Stimulated activated CD8-positive, alpha-beta memory T cell treated with anti-CD3 and anti-CD28 coated beads, Interleukin-2, amount 100 ng/mL, for 1 hour (primary cell): ENCODE results near the gene DNAJC17.

Experiments
- DNase-seq, 2 donors: peaks; one replicate each; pipeline ENCODE4 v3.0.0-alpha.2; 2020; ENCODE audit warnings: low read depth in 2 of 2

The DNAJC17 gene

GRCh38 chr15:40830884-40831283 lies 23.6 kb upstream of the DNAJC17 start:
- no peak for DNase-seq

DNA sequence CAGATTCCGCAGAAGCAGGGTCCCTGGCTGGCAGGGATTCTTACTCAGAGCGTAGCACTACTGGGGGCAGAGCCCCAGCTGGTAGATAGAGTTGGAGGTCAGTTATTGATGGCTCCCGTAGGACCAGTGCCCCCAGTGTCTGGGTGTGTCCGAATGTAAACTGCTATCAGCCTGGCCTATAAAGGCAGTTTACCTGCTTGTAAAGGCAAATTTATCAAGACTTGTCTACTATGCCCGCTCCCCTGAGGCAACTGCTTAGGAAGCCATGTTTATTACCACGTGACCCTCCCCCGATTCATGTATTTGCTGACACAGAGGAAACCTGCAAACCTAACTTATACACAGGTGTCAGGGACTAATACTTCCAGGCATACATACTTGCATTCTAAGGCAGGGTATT lies 21.8 kb upstream of the DNAJC17 start:
- DNase-seq = no peak

DNA sequence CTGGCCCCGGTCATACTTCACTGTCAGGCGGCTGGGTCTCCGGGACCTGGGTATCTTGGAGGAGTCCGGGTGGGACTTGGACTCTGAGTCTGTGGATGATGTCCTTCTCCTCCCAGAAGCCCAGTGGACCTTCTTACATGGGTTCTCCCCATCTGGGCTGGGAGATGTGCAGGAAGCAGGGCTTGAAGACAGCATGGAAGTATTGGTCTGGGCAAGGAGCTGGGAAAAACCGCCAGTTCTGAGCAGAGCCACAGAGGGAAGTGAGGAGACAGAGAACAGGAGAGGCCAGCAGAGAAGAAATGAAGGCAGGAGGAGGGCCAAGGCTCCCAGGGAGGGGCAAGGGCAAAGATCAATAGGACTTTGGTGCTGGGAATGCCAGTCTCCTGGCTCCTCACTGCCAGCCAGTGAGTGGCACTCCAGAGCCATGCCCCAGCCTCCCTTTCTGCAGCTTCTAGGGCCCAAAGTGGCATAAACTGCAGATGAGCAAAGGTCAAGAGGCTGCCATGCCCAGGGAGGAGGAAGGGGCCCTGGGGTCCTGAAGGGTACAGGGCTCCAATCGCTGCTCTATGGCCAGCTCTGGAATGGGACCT lies 21.3 kb upstream of the DNAJC17 start, which contains the start of gene PPP1R14D:
PPP1R14D (minus strand) TSS at position 262 of the 590 bp plus-strand sequence; CDS start at position 195, 67 bp downstream.
- DNase-seq = no peak

- DNase-seq = no peak
These were observed 19.3 kb upstream of the DNAJC17 start for GRCh38 chr15:40826423-40827075.

DNA sequence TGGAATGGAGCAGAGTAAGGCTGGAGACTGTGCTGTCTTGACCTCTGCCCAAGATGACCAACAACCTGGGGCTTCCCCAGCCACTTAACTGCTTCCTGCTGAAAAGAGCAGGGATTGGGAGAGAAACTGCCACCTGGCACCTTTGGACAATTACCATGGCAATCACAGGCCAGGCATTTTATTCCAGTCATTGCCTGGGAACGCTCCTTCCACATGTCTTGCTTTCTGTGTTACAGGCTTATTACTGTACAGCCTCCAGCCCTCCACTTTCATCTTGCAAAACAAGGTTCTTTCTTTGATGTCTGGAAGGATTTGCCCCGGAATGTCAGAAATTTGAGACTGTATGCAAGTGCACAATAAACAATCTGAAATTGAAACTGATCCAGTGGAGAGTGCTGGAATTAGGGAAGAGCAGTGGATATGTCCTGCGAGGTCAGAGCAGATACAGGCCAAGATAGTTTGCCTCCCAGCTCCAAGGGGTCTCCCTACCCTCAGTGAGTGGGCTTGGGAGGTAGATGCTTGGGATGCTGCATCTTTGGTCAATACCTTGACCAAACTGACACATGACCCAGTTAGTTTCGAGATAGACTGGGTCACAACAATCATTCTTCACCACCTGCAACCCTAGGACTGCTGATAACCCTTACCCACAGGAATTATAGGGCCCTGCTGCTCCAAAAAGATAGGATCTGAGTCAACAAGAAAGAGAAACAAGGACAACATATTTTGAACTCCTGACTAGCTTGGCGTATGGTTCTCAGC lies 18.6 kb upstream of the DNAJC17 start:
- no peak for DNase-seq

DNA sequence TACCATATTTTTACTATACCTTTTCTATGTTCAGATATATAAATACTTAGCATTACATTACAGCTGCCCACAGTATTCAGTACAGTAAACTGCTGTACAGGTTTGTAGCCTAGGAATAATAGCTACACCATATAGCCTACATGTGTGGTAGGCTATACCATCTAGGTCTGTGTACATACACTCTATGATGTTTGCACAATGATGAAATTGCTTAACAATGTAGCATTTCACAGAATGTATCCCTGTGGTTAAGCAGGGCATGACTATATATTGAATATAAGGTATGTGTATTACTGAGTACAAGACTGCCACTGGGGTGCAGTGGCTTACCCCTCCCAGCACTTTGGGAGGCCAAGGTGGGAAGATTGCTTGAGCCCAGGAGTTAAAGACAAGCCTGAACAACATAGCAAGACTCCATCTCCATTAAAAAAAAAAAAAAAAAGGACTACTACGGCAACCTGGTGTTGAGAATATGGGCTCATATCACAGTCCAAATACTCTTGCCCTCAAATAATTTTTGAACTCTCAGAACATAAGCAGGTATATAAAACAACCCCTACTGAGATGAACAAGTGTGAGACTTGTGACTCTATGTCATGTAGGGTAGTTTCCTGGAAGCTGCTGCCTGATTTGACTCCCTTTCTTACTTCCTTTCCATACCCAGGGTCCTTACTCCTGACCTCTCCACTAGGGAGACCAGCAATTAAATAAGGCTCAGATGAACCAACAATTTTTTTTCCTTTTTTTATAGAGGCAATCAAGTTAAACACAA lies 16.5 kb upstream of the DNAJC17 start:
- DNase-seq = no peak

DNA sequence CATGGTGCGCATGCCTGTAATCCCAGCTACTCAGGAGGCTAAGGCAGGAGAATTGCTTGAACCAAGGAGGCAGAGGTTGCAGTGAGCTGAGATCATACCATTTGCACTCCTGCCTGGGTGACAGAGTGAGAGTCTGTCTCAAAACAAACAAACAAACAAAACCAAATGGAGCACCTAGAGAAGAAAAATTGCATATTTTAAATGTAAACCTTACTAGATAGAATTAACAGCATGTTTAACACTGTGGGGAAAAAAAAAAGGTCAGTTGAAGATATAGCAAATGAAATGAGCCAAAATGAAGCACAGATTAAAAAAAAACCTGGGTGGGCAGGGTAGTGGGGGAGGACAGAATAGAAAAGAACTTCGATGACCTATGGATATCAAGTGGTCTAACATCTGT lies 13.9 kb upstream of the DNAJC17 start:
- no peak for DNase-seq

DNA sequence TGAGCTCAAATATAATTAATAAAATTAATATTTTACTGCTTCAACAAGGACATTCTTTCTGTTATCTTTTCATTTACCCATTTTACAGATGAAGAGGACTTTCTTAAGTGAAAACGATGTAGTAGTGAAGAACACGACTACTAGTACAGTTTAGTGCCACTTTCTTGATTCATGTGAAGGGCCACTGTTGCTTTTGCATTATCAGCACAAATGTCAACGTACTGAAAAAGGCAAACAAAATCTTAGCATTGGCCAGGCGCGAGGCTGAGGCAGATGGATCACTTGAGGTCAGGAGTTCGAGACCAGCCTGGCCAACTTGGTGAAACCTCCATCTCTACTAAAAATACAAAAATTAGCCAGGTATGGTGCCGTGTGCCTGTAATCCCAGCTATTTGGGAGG lies 11.8 kb upstream of the DNAJC17 start:
- DNase-seq = no peak

DNA sequence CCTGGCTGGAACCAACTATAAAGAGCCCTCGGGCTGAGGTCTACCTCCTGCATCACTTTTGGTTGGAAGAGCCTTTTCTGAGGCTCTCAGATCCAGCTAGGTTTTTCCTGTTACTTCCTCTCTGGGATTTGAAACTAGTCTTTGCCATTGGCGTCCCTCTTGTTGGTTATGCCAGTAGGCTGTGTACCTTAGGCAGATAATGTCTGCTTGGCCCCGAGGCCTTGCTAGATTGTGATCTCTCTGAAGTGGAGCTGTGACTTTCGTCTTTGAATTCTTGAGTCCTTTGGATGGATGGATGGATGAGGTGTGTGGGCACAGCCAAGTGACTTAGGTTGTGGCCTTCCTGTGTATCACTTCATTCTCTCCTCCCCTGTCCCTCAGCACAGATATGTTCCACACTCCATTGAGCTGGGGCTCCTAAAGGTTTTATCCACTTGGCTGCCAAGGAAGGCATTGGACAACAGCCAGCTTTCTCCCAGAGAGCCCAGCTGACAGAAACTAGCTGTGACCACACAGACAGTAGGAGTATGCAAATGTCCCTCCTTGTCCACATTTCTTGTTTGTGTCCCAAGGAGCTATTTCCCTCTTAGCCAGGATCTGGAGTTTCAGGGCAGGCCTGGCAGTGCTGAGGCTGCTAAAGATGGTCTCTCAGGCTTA lies 7.9 kb upstream of the DNAJC17 start:
- no peak for DNase-seq

GRCh38 chr15:40812721-40813425 lies 5.6 kb upstream of the DNAJC17 start:
- no peak for DNase-seq

DNA sequence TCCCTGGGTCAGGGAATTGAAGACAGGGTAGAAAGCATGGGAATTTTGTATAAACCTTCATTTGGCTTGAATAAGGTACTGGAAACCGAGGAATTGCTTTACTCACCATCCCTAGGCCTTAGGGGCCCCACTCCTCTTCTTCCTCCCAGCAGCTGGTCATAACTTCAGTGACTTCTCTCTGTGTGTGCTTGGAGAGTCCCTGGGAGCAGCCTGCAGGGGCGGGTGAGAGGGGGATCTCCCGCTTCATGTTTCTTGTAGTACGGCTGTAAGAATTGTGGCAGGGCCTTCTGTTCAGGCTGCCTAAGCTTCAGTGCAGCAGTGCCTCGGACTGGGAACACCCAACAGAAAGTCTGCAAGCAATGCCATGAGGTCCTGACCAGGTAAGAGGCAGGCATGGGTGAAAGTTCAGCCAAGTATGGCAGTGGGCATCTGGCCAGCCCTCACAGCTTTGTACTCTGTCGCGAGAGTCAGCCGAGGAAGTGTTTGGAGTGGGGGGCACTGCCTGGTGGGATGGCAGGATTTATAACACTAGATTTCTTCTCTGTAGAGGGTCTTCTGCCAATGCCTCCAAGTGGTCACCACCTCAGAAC lies 1.7 kb upstream of the DNAJC17 start:
- no peak for DNase-seq

GRCh38 chr15:40807888-40808461 lies 702 bp upstream of the DNAJC17 start:
- no peak for DNase-seq

GRCh38 chr15:40806672-40807027 lies 623 bp downstream of the DNAJC17 start:
- DNase-seq = no peak

DNA sequence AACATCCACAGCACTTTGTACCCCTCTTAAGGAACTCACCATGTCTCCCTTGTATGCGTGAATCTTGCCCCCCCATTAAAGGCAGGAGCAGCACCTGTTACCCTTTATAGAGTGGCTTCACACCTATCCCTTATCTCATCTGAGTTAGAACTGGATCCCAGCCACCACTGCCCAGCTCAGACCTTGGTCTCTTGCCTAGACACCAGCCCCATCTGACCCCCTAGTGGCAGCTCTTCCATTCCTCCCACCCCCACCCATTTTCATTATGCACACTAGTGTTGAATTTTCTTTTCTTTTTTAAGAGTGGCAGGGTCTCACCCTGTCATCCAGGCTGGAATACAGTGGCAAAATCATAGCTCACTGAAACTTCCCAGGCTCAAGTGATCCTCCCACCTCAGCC lies 3.6 kb downstream of the DNAJC17 start:
- no peak for DNase-seq

DNA sequence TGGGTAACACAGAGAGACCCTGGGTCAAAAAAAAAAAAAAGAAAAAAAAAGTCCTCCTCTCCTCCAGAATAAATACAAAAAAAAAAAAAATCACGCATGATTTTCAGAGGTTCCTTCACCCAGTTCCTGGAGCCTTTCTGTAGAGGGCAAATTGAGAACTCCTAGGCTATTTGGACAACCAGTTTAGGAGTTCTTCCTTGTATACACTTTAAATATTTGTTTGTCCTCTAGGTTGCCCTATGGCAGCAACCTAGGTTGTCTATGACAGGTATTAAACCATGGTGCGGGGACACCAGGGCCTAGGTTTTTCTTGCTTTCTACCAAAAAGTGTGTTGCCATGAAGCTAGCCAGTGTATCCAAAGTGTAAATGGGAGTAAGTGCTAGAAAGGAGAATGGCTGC lies 4.2 kb downstream of the DNAJC17 start:
- no peak for DNase-seq

GRCh38 chr15:40799523-40799922 lies 7.8 kb downstream of the DNAJC17 start:
- DNase-seq = no peak

- DNase-seq = no peak
These were observed 10.8 kb downstream of the DNAJC17 start for GRCh38 chr15:40796512-40796911.

DNA sequence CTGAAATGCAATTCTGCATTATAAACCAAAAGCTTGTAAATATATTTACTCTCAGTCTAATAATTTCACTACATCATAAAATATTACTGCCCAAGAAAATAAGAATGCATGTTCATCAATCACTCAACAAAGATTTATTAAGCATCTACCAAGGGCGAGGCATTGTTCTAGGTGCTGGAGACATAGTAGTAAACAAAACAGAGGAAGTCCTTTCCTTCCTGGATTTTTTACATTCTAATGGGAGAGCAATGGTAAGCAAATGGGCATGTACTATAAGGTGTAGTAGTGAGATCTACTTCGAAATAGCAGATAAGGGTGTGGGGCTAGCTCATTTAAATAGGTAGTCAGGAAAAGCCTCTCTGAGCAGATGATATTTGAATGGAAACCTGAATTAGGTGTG lies 11.2 kb downstream of the DNAJC17 start:
- no peak for DNase-seq

DNA sequence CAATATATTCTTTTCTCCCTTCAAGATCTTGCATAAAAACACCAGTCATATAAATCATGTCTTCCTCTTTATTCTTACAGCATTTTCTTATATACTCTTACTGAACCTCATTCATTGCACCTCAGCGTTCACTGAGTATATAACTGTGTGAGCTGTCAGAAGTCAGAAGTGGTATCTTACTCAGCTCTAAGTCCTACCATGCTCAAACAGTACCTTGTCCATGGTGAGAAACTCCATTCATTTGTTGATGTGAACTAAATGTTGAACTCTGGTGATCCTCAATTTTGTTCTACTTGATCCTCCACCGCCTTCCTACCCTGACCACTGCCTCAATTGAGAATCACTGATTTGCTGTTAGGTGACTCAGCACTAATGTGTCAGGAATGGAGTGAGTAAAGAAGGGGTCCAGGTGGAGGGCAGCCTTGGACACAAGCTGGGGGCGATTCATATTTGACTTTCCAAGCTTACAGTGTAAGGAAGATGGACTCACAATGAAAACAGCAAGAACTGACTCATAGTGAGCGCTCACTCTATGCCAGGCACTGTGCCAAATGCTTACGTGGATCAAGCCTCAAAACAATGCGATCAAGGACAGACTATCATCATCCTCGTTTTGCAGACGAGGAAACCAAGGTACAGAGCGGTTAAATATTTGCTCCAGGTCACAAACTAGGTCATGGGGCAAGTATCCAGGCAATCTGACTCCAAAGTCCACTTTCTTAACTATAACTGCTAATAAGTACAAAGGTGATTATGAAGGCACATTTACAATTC lies 13.9 kb downstream of the DNAJC17 start:
- no peak for DNase-seq

- no peak for DNase-seq
These were observed 14.9 kb downstream of the DNAJC17 start for GRCh38 chr15:40792394-40792793.
